DOHH2 (cell line): ENCODE data around the gene ENOX1.

Source experiments
- EZH2phosphoT487 ChIP-seq: fragments of 200-600 bp; sonication (generic); IDR thresholded peaks from 2 replicates; pipeline ENCODE4 v1.6.1; 2017; ENCODE audit warnings: borderline replicate concordance, mild to moderate bottlenecking, antibody characterized with exemption, low read length, moderate library complexity, mixed read lengths
- TF ChIP-seq, protein P1 (sequence below): fragments of 200-600 bp; sonication (generic); IDR thresholded peaks from one replicate; pipeline ENCODE4 v1.5.1; 2014; ENCODE audit warnings: antibody characterized with exemption, mild to moderate bottlenecking, low read depth, low read length; ENCODE audit not compliant: poor library complexity, severe bottlenecking

DNA sequence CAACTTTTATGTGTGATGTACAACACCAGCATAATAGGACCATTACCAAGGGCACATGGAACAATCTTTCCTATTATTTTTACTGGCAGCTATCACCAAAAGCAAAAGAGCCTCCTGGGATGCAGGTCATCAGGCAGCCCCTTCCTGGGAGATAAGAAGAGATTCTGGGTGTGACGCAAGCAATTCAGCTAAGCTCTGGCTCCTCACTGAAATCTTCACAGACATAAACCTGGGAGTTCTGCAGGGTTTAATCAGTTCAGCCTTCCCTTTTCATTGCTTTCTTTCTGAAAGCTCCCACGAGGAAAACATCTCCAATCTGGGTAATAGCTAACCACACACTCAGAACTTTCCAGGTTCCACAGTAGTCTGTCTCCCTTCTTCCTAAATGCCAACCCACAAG, 341.1 kb downstream of the ENOX1 start:
- TF ChIP-seq, protein P1, sequence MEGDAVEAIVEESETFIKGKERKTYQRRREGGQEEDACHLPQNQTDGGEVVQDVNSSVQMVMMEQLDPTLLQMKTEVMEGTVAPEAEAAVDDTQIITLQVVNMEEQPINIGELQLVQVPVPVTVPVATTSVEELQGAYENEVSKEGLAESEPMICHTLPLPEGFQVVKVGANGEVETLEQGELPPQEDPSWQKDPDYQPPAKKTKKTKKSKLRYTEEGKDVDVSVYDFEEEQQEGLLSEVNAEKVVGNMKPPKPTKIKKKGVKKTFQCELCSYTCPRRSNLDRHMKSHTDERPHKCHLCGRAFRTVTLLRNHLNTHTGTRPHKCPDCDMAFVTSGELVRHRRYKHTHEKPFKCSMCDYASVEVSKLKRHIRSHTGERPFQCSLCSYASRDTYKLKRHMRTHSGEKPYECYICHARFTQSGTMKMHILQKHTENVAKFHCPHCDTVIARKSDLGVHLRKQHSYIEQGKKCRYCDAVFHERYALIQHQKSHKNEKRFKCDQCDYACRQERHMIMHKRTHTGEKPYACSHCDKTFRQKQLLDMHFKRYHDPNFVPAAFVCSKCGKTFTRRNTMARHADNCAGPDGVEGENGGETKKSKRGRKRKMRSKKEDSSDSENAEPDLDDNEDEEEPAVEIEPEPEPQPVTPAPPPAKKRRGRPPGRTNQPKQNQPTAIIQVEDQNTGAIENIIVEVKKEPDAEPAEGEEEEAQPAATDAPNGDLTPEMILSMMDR = no peak
- TF ChIP-seq EZH2phosphoT487 = no peak
